ENCODE data around the gene CAVIN3. TPM values are rescaled to one million over a fixed set of nuclear protein-coding genes. Genes with fewer than 3 reads are reported as not detected.
A peak's percentile ranks its signal among the peaks of the same experiment; 100 is the strongest.

The CAVIN3 gene, protein sequence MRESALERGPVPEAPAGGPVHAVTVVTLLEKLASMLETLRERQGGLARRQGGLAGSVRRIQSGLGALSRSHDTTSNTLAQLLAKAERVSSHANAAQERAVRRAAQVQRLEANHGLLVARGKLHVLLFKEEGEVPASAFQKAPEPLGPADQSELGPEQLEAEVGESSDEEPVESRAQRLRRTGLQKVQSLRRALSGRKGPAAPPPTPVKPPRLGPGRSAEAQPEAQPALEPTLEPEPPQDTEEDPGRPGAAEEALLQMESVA
- 36.7 TPM for polyA plus RNA-seq (ENCODE audit: insufficient read length)

GRCh38 chr11:6320411-6321155 lies at the start of gene CAVIN3:
CAVIN3 (minus strand) TSS chr11:6320501; CDS start chr11:6320476, 25 bp downstream.
- DNase-seq: peak; percentile 83

DNA sequence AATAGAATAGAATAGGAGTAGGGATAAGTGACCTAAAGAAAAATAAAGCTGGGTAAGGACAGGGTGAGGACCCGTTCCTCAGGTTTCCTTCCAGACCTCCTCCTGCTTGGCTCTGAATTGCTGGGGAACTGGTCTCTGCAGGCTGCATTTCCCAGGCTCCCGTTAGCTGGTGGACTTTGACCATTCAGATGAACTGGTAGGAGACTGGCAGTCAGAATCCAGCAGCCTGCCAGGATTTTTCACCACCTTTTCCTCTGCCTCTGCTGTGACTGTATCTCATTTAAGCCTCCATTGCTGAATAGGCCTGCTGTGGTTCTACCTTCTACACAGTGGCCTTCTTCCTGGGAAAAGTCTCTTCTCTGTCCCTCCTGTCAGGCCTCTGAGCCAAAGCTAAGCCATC lies 45.4 kb upstream of the CAVIN3 start:
- DNase-seq: no peak

- DNase-seq: peak; percentile 75
Observed at GRCh38 chr11:6362873-6363678, 42.8 kb upstream of the CAVIN3 start.

- no peak for DNase-seq
Observed at GRCh38 chr11:6362185-6362872, 42.0 kb upstream of the CAVIN3 start.

DNA sequence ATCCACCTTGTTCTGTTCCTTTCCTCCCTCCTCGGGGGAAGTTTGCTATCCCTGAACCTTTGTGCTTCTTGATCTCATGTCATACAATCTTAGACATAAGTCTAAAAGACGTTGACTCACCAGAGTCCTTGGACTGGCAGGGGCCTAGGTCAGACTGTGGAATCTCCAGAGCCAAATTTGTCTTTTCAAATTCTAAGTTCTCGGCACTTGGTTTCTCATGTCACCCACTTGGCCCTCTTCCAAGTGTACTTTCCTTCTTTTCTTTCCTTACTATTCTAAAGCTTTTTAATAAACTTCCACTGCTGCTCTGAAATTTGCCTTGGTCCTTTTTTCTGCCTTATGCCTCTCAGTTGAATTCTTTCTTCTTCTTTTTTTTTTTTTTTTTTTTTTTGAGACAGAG lies 39.9 kb upstream of the CAVIN3 start:
- DNase-seq: no peak

- peak; percentile 39 for DNase-seq
Observed at GRCh38 chr11:6357222-6357621, 36.9 kb upstream of the CAVIN3 start.

- no peak for DNase-seq
Observed at GRCh38 chr11:6356503-6357055, 36.3 kb upstream of the CAVIN3 start.

- no peak for DNase-seq
Observed at GRCh38 chr11:6354651-6355485, 34.6 kb upstream of the CAVIN3 start.

- peak; percentile 34 for DNase-seq
Observed at GRCh38 chr11:6353367-6353987, 33.2 kb upstream of the CAVIN3 start.

DNA sequence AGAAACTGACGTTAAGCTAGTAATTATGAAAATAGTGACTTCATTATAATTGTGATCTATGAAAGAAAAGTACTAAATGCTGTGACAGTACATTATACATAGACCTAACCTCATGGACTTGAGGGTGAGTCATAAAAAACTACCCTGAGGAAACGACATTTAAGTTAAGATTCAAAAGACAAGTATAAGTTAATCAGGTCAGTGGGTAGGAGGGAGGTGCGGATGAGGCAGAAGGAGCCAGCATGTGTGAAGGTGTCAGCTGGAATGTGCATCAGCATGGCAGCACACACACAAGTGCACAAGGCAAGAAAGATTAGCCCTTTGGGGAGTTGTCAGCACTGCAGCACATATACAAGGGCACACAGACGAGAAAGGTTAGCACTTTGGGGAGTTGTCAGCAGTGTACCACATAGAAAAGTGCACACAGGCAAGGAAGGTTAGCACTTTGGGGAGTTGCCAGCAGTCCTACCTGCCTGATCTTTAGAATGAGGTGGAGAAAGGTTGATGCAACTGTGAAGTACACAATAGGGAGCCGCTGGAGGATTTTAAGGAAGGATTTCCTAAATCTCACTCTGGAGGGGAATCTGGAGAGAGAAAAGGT lies 31.6 kb upstream of the CAVIN3 start:
- DNase-seq: no peak

- DNase-seq: no peak
Observed at GRCh38 chr11:6350486-6350885, 30.2 kb upstream of the CAVIN3 start.

DNA sequence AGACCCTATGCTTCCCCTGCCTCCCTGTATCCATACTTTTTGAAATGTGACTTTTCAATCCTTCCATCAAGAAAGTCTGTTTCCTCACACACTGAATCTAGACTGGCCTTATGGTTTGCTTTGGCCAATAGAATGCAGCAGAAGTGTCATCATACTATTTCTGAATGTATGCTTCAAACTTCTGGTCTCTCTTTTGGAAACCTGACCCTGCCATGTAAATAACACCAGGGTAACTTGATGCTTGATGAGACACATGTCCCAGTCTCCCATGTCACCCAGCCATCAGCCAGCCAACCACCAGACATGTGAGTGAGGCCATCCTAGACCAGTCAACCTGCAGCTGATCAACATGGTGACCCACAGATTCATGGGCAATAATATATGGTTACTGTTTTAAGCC lies 29.7 kb upstream of the CAVIN3 start:
- DNase-seq: no peak

DNA sequence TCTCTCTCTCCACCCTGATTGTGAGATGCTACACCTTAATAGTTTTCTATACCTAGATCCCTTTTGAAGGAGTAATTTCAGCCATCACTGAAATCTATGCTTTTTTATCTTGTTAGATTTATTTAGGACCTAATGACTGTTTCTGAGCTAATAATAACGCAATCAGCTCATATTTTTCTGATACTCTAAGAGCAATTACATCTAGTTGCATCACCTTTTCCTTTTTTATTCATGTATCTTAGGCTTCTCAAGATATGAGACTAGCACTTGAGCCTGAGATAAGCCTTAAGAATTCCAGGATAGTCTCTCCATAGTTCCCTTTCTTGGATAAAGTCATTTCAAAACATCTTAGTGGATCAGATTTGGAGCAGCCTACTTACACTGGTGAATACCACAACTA lies 25.1 kb upstream of the CAVIN3 start:
- no peak for DNase-seq

- no peak for DNase-seq
Observed at GRCh38 chr11:6336293-6336692, 16.0 kb upstream of the CAVIN3 start.

- no peak for DNase-seq
Observed at GRCh38 chr11:6334806-6335205, 14.5 kb upstream of the CAVIN3 start.

DNA sequence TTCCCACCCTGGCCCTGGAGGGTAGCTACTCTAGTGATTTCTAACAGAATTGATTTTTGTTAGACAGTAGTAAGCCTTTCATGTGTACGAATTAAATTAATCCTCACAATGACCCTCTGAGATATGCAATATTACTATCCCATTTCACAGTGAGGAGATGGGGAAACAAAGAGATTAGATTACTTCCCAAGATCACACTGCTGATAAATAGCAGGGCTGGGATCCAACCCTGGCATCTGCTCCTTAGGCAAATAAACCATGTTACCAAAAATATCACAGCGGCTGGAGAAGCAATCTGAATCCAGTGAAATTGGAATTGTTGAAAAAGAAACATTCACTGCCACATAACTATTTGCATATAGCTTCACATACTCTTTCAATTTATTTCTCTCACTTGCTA lies 12.8 kb upstream of the CAVIN3 start:
- no peak for DNase-seq

- DNase-seq: no peak
Observed at GRCh38 chr11:6332066-6332465, 11.8 kb upstream of the CAVIN3 start.

DNA sequence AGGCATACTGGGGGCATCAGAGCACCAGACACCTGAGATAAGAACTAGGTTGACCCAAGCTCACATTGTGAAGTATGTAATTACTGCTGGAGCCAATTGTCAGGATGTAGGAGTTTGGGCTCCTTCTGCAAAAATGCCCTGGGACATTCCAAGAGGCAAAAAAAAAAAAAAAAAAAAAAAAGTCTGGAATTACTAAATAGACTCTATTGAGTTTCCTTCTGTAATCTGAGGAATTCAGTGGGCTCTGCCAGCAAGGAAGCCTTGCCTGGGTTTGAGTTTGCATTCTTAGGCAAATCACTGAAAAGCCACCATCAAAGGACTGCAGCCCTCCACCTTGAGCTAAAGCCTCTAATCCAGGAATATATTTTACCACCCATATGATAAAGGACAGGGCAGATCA lies 8.0 kb upstream of the CAVIN3 start:
- DNase-seq: no peak

DNA sequence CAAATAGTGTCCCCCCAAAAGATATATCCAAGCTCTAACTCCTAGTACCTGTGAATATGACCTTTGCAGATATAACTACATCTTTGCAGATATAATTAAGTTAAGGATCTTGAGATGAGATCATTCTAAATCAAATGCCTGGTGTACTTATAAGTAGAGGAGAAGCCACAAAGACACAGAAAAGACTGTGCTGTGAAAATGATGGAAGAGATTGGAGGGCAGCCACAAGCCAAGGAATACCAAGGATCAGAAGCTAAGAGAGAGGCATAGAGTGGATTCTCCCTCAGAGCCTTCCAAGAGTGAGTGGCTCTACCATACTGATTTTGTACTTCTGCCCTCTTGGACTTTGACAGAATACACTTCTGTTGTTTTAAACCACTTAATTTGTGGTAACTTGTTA lies 7.5 kb upstream of the CAVIN3 start:
- no peak for DNase-seq

- DNase-seq: no peak
Observed at GRCh38 chr11:6326985-6327384, 6.7 kb upstream of the CAVIN3 start.

GRCh38 chr11:6326303-6326702 lies 6.0 kb upstream of the CAVIN3 start:
- DNase-seq: no peak

Measured in hindlimb muscle (tissue), 1 donor.